Neural crest cell (in vitro differentiated cells): Measurements from ENCODE around the gene WSB1. TPM values are rescaled to one million over a fixed set of nuclear protein-coding genes. Genes with fewer than 3 reads are reported as not detected.

Experiments
- DNase-seq: peaks from one replicate; pipeline ENCODE4 v3.0.0; 2021; ENCODE audit warnings: low read depth, mixed read lengths, low spot score
- H3K27ac Mint-ChIP-seq: one replicate; pipeline ENCODE4 v1.8.0; 2021; ENCODE audit warnings: mild to moderate bottlenecking, mixed read lengths; ENCODE audit not compliant: unreplicated experiment
- H3K27me3 Mint-ChIP-seq: 2 replicates; pipeline ENCODE4 v1.8.0; 2021; ENCODE audit warnings: low read depth, mild to moderate bottlenecking, mixed read lengths
- H3K36me3 Mint-ChIP-seq: 2 replicates; pipeline ENCODE4 v1.8.0; 2021; ENCODE audit warnings: low read depth, mild to moderate bottlenecking, mixed read lengths
- H3K4me1 Mint-ChIP-seq: 2 replicates; pipeline ENCODE4 v1.8.0; 2021; ENCODE audit warnings: mixed read lengths
- H3K4me3 Mint-ChIP-seq: one replicate; pipeline ENCODE4 v1.8.0; 2021; ENCODE audit warnings: mild to moderate bottlenecking, mixed read lengths
- H3K9me3 Mint-ChIP-seq: 2 replicates; pipeline ENCODE4 v1.8.0; 2021; ENCODE audit warnings: mixed read lengths
- CTCF ChIP-seq: fragments of 200-600 bp; sonication (generic); conservative IDR thresholded peaks from 2 replicates; pipeline ENCODE4 v1.5.0; 2021; ENCODE audit warnings: antibody characterized with exemption, mild to moderate bottlenecking
- total RNA-seq: library from RNA; stranded (reverse); gene quantifications from 2 replicates; pipeline ENCODE4 v1.2.1, GENCODE V29; 2021

WSB1 gene
- total RNA-seq, 1 donor from 2014 or later: 237 TPM

- no peaks in the 10 kb centered on the region for H3K27me3 Mint-ChIP-seq
- no peak for TF ChIP-seq CTCF
- H3K27ac Mint-ChIP-seq: peak overlapping the region; percentile 99
Measured at GRCh38 chr17:27294689-27295630, 1.0 kb downstream of the WSB1 start.

GRCh38 chr17:27295945-27296344, 2.0 kb downstream of the WSB1 start:
- H3K36me3 Mint-ChIP-seq: peaks cover 7% of the 10 kb centered on the region

More at GRCh38 chr17:27294689-27295630, 1.0 kb downstream of the WSB1 start:
- peak; percentile 12 for DNase-seq
- Mint-ChIP-seq H3K9me3 (no peaks in the 10 kb centered on the region), H3K4me3 (peak overlapping the region; percentile 99), H3K36me3 (peaks cover 7% of the 10 kb centered on the region), H3K4me1 (peaks cover 38% of the 10 kb centered on the region)

GRCh38 chr17:27296428-27296979, 2.6 kb downstream of the WSB1 start:
- DNase-seq: no peak
- Mint-ChIP-seq H3K36me3 (peaks cover 7% of the 10 kb centered on the region), H3K4me3 (peak overlapping the region; percentile 99), H3K4me1 (peaks cover 38% of the 10 kb centered on the region), H3K27ac (no peak overlapping the region), H3K9me3 (no peaks in the 10 kb centered on the region), H3K27me3 (no peaks in the 10 kb centered on the region)
- no peak for TF ChIP-seq CTCF

More at GRCh38 chr17:27295945-27296344, 2.0 kb downstream of the WSB1 start:
- no peaks in the 10 kb centered on the region for H3K27me3 Mint-ChIP-seq
- H3K4me1 Mint-ChIP-seq: peaks cover 38% of the 10 kb centered on the region
- peak overlapping the region; percentile 99 for H3K4me3 Mint-ChIP-seq
- no peak for TF ChIP-seq CTCF
- DNase-seq: no peak
- peak overlapping the region; percentile 57 for H3K27ac Mint-ChIP-seq
- no peaks in the 10 kb centered on the region for H3K9me3 Mint-ChIP-seq

- no peak for DNase-seq
- no peak for TF ChIP-seq CTCF
- Mint-ChIP-seq H3K27me3 (no peaks in the 10 kb centered on the region), H3K4me3 (peak overlapping the region; percentile 4), H3K9me3 (no peaks in the 10 kb centered on the region), H3K27ac (no peak overlapping the region), H3K4me1 (peaks cover 30% of the 10 kb centered on the region), H3K36me3 (peaks cover 7% of the 10 kb centered on the region)
Measured at GRCh38 chr17:27299384-27300049, 5.6 kb downstream of the WSB1 start.

GRCh38 chr17:27303734-27304133, 9.8 kb downstream of the WSB1 start:
- no peak overlapping the region for H3K4me3 Mint-ChIP-seq
- peaks cover 7% of the 10 kb centered on the region for H3K4me1 Mint-ChIP-seq
- H3K27me3 Mint-ChIP-seq: no peaks in the 10 kb centered on the region
- DNase-seq: no peak
- TF ChIP-seq CTCF: no peak
- peaks cover 4% of the 10 kb centered on the region for H3K36me3 Mint-ChIP-seq
- H3K27ac Mint-ChIP-seq: no peak overlapping the region
- H3K9me3 Mint-ChIP-seq: no peaks in the 10 kb centered on the region
